NCI-H82 treated with DMSO at 0.1 percent for 48 hours (cell line): ENCODE results near the gene VDR.

ENCODE experiments used
- DNase-seq: peaks from one replicate; lab custom pipeline; 2025; ENCODE audit not compliant: unreplicated experiment; lab: John Stamatoyannopoulos, UW

The VDR gene

GRCh38 chr12:47931187-47931586 lies 26.4 kb upstream of the VDR start:
- DNase-seq: no peak

- no peak for DNase-seq
Measured at GRCh38 chr12:47930634-47931033, 25.8 kb upstream of the VDR start.

GRCh38 chr12:47927346-47927745 lies 22.6 kb upstream of the VDR start:
- DNase-seq: no peak

GRCh38 chr12:47921907-47922306 lies 17.1 kb upstream of the VDR start:
- DNase-seq: no peak

GRCh38 chr12:47920913-47921312 lies 16.1 kb upstream of the VDR start:
- DNase-seq: no peak

GRCh38 chr12:47913081-47913480 lies 8.3 kb upstream of the VDR start:
- no peak for DNase-seq

- DNase-seq: no peak
Measured at GRCh38 chr12:47912556-47912955, 7.8 kb upstream of the VDR start.

GRCh38 chr12:47910981-47911380 lies 6.2 kb upstream of the VDR start:
- no peak for DNase-seq

GRCh38 chr12:47910486-47910885 lies 5.7 kb upstream of the VDR start:
- DNase-seq: no peak

GRCh38 chr12:47909839-47910465 lies 5.2 kb upstream of the VDR start:
- DNase-seq: no peak

GRCh38 chr12:47908738-47909137 lies 3.9 kb upstream of the VDR start:
- no peak for DNase-seq

- DNase-seq: no peak
Measured at GRCh38 chr12:47907851-47908454, 3.2 kb upstream of the VDR start.

- no peak for DNase-seq
Measured at GRCh38 chr12:47903927-47904712, 674 bp downstream of the VDR start.

GRCh38 chr12:47903151-47903611 lies 1.6 kb downstream of the VDR start:
- no peak for DNase-seq

- no peak for DNase-seq
Measured at GRCh38 chr12:47902131-47902639, 2.6 kb downstream of the VDR start.

GRCh38 chr12:47901718-47902093 lies 3.1 kb downstream of the VDR start:
- DNase-seq: no peak

GRCh38 chr12:47901063-47901717 lies 3.6 kb downstream of the VDR start:
- no peak for DNase-seq

GRCh38 chr12:47900131-47901062 lies 4.4 kb downstream of the VDR start:
- no peak for DNase-seq

GRCh38 chr12:47899466-47899865 lies 5.3 kb downstream of the VDR start:
- DNase-seq: no peak

GRCh38 chr12:47896633-47897032 lies 8.2 kb downstream of the VDR start:
- DNase-seq: no peak
